NCI-H748 treated with DMSO at 0.1 percent for 48 hours (cell line): ENCODE results near the gene FAM200C.
"Not testable (repeated sequence)": the region's sequence is repeated elsewhere in the genome, so short reads cannot be mapped to it uniquely, and the experiment has no call there.

ENCODE experiments used
- DNase-seq: peaks from one replicate; lab custom pipeline; 2025; lab: John Stamatoyannopoulos, UW

Gene FAM200C

GRCh38 chr5:160399402-160400353 lies at the start of gene FAM200C:
FAM200C (minus strand) TSS chr5:160400054; CDS start chr5:160395490, 4,564 bp downstream.
- DNase-seq, result peak; percentile 86

- no peak for DNase-seq
Observed at GRCh38 chr5:160449458-160449857, 49.6 kb upstream of the FAM200C start.

- DNase-seq, result no peak
Observed at GRCh38 chr5:160448886-160449285, 49.0 kb upstream of the FAM200C start.

- no peak for DNase-seq
Observed at GRCh38 chr5:160445751-160446150, 45.9 kb upstream of the FAM200C start.

- DNase-seq, result no peak
Observed at GRCh38 chr5:160445132-160445531, 45.3 kb upstream of the FAM200C start.

GRCh38 chr5:160444407-160444806 lies 44.6 kb upstream of the FAM200C start:
- DNase-seq, result no peak

GRCh38 chr5:160442824-160443431 lies 43.1 kb upstream of the FAM200C start:
- DNase-seq, result no peak

GRCh38 chr5:160441311-160441781 lies 41.5 kb upstream of the FAM200C start:
- DNase-seq, result no peak

- DNase-seq, result peak; percentile 85
Observed at GRCh38 chr5:160439205-160439600, 39.3 kb upstream of the FAM200C start.

GRCh38 chr5:160438316-160439204 lies 38.7 kb upstream of the FAM200C start:
- peak; percentile 85 for DNase-seq

- DNase-seq, result no peak
Observed at GRCh38 chr5:160437271-160437670, 37.4 kb upstream of the FAM200C start.

GRCh38 chr5:160436661-160437060 lies 36.8 kb upstream of the FAM200C start:
- not testable (repeated sequence) for DNase-seq

- DNase-seq, result no peak
Observed at GRCh38 chr5:160436017-160436416, 36.2 kb upstream of the FAM200C start.

- DNase-seq, result no peak
Observed at GRCh38 chr5:160435532-160435931, 35.7 kb upstream of the FAM200C start.

- DNase-seq, result peak; percentile 86
Observed at GRCh38 chr5:160434022-160434531, 34.2 kb upstream of the FAM200C start.

GRCh38 chr5:160432787-160433186 lies 32.9 kb upstream of the FAM200C start:
- no peak for DNase-seq

GRCh38 chr5:160432196-160432595 lies 32.3 kb upstream of the FAM200C start:
- no peak for DNase-seq

GRCh38 chr5:160427607-160428006 lies 27.8 kb upstream of the FAM200C start:
- no peak for DNase-seq

GRCh38 chr5:160423099-160423498 lies 23.2 kb upstream of the FAM200C start:
- DNase-seq, result peak; percentile 17

- DNase-seq, result peak; percentile 91
Observed at GRCh38 chr5:160421625-160422258, 21.9 kb upstream of the FAM200C start, which contains the start of gene PTTG1. PTTG1 (plus strand) TSS chr5:160421855; CDS start chr5:160422313, 458 bp downstream.

- no peak for DNase-seq
Observed at GRCh38 chr5:160420331-160420610, 20.4 kb upstream of the FAM200C start.
